ENCODE results near the gene OPN4.
A peak's percentile ranks its signal among the peaks of the same experiment; 100 is the strongest.

The OPN4 gene

DNA sequence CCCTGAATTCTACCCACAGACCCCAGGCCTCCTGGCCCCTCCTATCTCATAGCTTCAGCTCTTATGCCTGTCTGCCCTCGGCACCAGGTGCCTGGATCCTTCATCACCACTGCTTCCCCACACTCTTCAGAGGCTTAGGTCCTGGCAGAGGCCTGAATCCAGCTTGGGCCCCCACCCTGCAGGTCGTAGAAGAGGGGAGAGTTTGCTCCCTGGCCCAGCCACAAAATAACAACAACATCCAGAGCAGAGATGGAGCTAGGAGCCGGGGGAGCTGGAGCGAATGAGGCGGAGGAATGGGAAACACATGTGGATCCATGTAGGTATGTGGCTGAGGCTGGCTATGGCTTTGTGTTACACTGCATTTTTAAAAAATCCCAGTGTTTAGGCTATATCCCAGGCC is 7.8 kb upstream of the OPN4 start:
- Histone ChIP-seq H2AFZ (no peak overlapping the region), H3K4me3 (ENCODE audit: low read depth, low read length) (no peak overlapping the region), H3K27ac (no peak overlapping the region), H3K36me3 (ENCODE audit: control insufficient read depth, insufficient read depth, low read length) (no peaks in the 10 kb centered on the region), H3K4me2 (ENCODE audit: low read length) (no peak overlapping the region), H3K9ac (no peak overlapping the region), H3K79me2 (no peaks in the 10 kb centered on the region), H3K27me3 (ENCODE audit: control insufficient read depth, insufficient read depth, low read length) (no peaks in the 10 kb centered on the region), H3K4me1 (peaks cover 6% of the 10 kb centered on the region), H3K9me3 (ENCODE audit: control insufficient read depth, low read length) (no peaks in the 10 kb centered on the region)
- TF ChIP-seq, protein P1, sequence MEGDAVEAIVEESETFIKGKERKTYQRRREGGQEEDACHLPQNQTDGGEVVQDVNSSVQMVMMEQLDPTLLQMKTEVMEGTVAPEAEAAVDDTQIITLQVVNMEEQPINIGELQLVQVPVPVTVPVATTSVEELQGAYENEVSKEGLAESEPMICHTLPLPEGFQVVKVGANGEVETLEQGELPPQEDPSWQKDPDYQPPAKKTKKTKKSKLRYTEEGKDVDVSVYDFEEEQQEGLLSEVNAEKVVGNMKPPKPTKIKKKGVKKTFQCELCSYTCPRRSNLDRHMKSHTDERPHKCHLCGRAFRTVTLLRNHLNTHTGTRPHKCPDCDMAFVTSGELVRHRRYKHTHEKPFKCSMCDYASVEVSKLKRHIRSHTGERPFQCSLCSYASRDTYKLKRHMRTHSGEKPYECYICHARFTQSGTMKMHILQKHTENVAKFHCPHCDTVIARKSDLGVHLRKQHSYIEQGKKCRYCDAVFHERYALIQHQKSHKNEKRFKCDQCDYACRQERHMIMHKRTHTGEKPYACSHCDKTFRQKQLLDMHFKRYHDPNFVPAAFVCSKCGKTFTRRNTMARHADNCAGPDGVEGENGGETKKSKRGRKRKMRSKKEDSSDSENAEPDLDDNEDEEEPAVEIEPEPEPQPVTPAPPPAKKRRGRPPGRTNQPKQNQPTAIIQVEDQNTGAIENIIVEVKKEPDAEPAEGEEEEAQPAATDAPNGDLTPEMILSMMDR (IDR thresholded peaks at IDR 0.05), result no peak

DNA sequence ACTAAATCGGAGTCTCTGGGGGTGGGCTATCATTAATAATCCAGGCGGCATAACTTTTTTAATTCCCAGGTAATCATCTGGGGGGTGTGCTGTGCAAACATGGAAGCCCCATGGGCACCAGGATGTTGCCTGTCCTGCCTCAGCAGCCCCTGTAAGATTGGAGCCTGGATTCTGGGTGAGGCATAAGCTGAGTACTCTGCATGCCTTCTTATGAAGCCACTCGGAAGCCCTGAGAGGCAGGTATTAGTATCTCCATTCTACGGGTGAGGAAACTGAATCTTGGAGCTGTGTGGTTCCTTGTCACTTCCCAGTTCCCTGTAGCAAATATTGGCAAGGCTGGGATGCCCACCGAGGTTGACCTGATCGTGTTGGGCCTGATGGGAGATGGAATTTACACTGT is 7.4 kb upstream of the OPN4 start:
- Histone ChIP-seq H3K27ac (no peak overlapping the region), H2AFZ (no peak overlapping the region), H3K4me2 (ENCODE audit: low read length) (no peak overlapping the region), H3K27me3 (ENCODE audit: control insufficient read depth, insufficient read depth, low read length) (no peaks in the 10 kb centered on the region), H3K4me3 (ENCODE audit: low read depth, low read length) (no peak overlapping the region), H3K9ac (no peak overlapping the region), H3K36me3 (ENCODE audit: control insufficient read depth, insufficient read depth, low read length) (no peaks in the 10 kb centered on the region), H3K9me3 (ENCODE audit: control insufficient read depth, low read length) (no peaks in the 10 kb centered on the region), H3K79me2 (no peaks in the 10 kb centered on the region), H3K4me1 (peaks cover 6% of the 10 kb centered on the region)
- TF ChIP-seq, protein P1 (IDR thresholded peaks at IDR 0.05), result no peak

DNA sequence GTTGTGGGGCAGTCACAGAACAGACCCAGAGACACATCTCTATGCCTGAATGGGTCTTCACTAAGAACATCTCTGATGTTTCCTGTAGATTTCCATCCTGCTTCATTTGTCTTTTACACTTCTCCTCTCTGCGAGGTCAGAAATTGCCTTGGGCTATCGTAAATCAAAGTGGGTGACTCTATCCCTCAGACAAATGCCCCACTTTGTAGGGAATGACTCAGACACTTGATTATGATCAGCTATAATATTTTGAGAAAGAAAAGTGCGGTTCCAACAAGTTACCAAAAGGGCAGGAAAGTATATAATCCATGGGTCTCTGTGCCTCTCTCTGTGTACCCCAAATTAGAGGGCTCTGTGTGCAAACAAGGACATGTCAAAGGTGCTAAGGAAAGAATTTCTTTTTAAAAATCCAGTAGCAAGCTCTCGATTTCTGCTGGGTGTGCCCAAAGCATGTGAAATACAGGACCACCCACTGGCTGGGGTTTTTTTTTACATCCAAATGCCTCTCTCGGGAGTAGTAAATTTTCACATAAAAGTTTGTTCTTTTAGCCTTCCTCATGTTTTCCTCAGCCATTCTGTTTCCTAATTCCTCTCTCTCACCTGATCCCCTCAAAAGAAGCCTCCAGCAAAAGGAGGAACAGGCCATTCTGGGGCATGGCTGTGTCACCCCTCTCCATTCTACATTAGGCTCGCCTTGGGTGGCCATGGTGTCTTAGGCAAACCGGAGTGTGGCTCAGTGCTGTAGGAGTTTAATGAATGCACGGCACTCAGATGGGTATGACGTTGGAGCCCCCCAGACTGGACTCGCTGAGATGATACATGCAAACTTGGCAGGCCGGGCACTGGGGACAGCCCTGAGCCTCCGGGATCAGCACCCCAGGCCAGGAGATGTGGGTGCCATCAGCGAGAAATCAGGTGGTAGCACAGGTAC is 6.3 kb upstream of the OPN4 start:
- H2AFZ ChIP-seq, result no peak overlapping the region

DNA sequence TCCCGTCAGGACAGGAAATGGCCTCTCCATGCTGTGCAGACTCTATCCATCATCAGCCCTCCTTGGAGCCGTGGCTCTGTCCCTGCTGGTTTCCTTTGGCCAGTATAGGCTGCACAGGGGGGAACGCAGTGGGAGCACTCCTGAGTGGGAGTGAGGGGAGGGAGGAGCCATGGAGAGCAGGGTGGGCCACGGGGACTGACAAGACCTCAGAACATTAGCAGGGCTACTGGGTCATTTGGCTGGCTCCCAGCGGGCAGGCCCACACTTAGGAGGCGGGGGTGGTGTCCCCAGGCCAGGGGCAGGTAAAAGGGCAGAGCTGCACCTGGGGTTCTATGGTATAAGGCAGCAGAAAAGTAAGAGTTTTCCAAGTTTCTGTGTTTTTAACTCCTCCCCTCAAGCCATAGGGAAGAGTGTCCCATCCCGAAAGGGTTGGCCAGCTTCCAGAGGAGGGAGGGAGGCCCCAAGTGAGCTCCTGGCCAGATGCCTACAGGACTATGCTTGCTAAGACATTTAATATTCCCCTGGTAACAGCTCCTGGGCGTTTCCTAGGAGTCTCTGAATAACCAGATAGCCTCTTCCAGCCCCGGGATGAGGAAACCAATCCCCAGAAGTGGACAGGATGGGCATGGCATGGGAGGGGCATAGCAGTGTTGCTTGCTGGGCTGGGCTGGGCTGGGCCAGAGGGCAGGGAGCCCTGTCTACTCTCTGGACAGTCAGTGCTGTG is 5.5 kb upstream of the OPN4 start:
- Histone ChIP-seq H3K4me3 (ENCODE audit: low read depth, low read length) (no peak overlapping the region), H3K79me2 (no peaks in the 10 kb centered on the region), H2AFZ (peak overlapping the region; percentile 33), H3K36me3 (ENCODE audit: control insufficient read depth, insufficient read depth, low read length) (no peaks in the 10 kb centered on the region), H3K9me3 (ENCODE audit: control insufficient read depth, low read length) (no peaks in the 10 kb centered on the region), H3K4me1 (peaks cover 6% of the 10 kb centered on the region), H3K27ac (no peak overlapping the region), H3K4me2 (ENCODE audit: low read length) (no peak overlapping the region), H3K27me3 (ENCODE audit: control insufficient read depth, insufficient read depth, low read length) (no peaks in the 10 kb centered on the region), H3K9ac (no peak overlapping the region)
- TF ChIP-seq, protein P1 (IDR thresholded peaks at IDR 0.05), result no peak

More for the DNA sequence above, 6.3 kb upstream of the OPN4 start:
- Histone ChIP-seq H3K27ac (no peak overlapping the region), H3K9ac (no peak overlapping the region), H3K4me2 (ENCODE audit: low read length) (no peak overlapping the region), H3K4me3 (ENCODE audit: low read depth, low read length) (no peak overlapping the region), H3K79me2 (no peaks in the 10 kb centered on the region), H3K9me3 (ENCODE audit: control insufficient read depth, low read length) (no peaks in the 10 kb centered on the region), H3K36me3 (ENCODE audit: control insufficient read depth, insufficient read depth, low read length) (no peaks in the 10 kb centered on the region), H3K27me3 (ENCODE audit: control insufficient read depth, insufficient read depth, low read length) (no peaks in the 10 kb centered on the region), H3K4me1 (peaks cover 6% of the 10 kb centered on the region)
- TF ChIP-seq, protein P1 (IDR thresholded peaks at IDR 0.05), result no peak

Measured in parathyroid adenoma (tissue), 2 donors.